ENCODE results near the gene GSTT4. TPM values are rescaled to one million over a fixed set of nuclear protein-coding genes. Genes with fewer than 3 reads are reported as not detected.

The GSTT4 gene
- total RNA-seq, 1 donor, result not detected

Other genes with a start within 250 kb of the GSTT4 start
- 0.43 and 1.6 TPM in 2 replicates for gene C22orf15, start 242.5 kb downstream of the GSTT4 start, total RNA-seq
- 3.9 and 6.1 TPM in 2 replicates for gene CHCHD10, start 237.5 kb downstream of the GSTT4 start, total RNA-seq
- 16.0 and 93.1 TPM in 2 replicates for gene MMP11, start 232.6 kb downstream of the GSTT4 start, total RNA-seq
- gene SMARCB1, start 218.5 kb downstream of the GSTT4 start, total RNA-seq, result 61.7 and 76.3 TPM in 2 replicates
- 0.32 and 0.86 TPM in 2 replicates for gene DERL3, start 166.4 kb downstream of the GSTT4 start, total RNA-seq
- gene SLC2A11, start 147.6 kb downstream of the GSTT4 start, total RNA-seq, result 12.2 and 15.1 TPM in 2 replicates
- 133 and 161 TPM in 2 replicates for gene MIF, start 111.1 kb downstream of the GSTT4 start, total RNA-seq
- gene GSTT2B, start 44.3 kb downstream of the GSTT4 start, total RNA-seq, result 1.3 and 1.9 TPM in 2 replicates
- gene DDTL, start 38.6 kb downstream of the GSTT4 start, total RNA-seq, result 2.3 and 3.0 TPM in 2 replicates
- 88.9 and 109 TPM in 2 replicates for gene DDT, start 31.0 kb downstream of the GSTT4 start, total RNA-seq
- 0.32 TPM in 1 of 2 replicates, not detected in the other for gene GSTT2, start 25.3 kb downstream of the GSTT4 start, total RNA-seq
- 51.2 and 60.9 TPM in 2 replicates for gene CABIN1, start 5.9 kb upstream of the GSTT4 start, total RNA-seq
- 0.64 and 1.3 TPM in 2 replicates for gene SUSD2, start 176.0 kb upstream of the GSTT4 start, total RNA-seq
- gene GGT5, start 239.6 kb upstream of the GSTT4 start, total RNA-seq, result 0.97 and 2.2 TPM in 2 replicates

Data from fibroblast of villous mesenchyme (primary cell).